ENCODE results near the gene SLC41A1. TPM values are rescaled to one million over a fixed set of nuclear protein-coding genes. Genes with fewer than 3 reads are reported as not detected.

Gene SLC41A1
- total RNA-seq, 1 donor from 2014 or later, result 29.5 TPM

- H3K27ac Mint-ChIP-seq (ENCODE audit: unreplicated experiment), result no peak overlapping the region
- H3K36me3 Mint-ChIP-seq (ENCODE audit: unreplicated experiment), result no peaks in the 10 kb centered on the region
- no peak for DNase-seq (ENCODE audit: extremely low spot score, unreplicated experiment)
- TF ChIP-seq, protein P1, sequence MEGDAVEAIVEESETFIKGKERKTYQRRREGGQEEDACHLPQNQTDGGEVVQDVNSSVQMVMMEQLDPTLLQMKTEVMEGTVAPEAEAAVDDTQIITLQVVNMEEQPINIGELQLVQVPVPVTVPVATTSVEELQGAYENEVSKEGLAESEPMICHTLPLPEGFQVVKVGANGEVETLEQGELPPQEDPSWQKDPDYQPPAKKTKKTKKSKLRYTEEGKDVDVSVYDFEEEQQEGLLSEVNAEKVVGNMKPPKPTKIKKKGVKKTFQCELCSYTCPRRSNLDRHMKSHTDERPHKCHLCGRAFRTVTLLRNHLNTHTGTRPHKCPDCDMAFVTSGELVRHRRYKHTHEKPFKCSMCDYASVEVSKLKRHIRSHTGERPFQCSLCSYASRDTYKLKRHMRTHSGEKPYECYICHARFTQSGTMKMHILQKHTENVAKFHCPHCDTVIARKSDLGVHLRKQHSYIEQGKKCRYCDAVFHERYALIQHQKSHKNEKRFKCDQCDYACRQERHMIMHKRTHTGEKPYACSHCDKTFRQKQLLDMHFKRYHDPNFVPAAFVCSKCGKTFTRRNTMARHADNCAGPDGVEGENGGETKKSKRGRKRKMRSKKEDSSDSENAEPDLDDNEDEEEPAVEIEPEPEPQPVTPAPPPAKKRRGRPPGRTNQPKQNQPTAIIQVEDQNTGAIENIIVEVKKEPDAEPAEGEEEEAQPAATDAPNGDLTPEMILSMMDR (IDR thresholded peaks at IDR 0.05), result no peak
- no peak overlapping the region for H3K4me3 Mint-ChIP-seq (ENCODE audit: unreplicated experiment)
- H3K9me3 Mint-ChIP-seq (ENCODE audit: unreplicated experiment), result no peaks in the 10 kb centered on the region
- no peaks in the 10 kb centered on the region for H3K27me3 Mint-ChIP-seq (ENCODE audit: unreplicated experiment)
- peaks cover 16% of the 10 kb centered on the region for H3K4me1 Mint-ChIP-seq (ENCODE audit: unreplicated experiment)
Measured at GRCh38 chr1:205817988-205818387, 5.0 kb upstream of the SLC41A1 start.

GRCh38 chr1:205817364-205817763 lies 4.4 kb upstream of the SLC41A1 start:
- H3K27ac Mint-ChIP-seq (ENCODE audit: unreplicated experiment), result no peak overlapping the region
- DNase-seq (ENCODE audit: extremely low spot score, unreplicated experiment), result no peak
- TF ChIP-seq, protein P1 (IDR thresholded peaks at IDR 0.05), result no peak
- H3K4me1 Mint-ChIP-seq (ENCODE audit: unreplicated experiment), result peaks cover 18% of the 10 kb centered on the region
- H3K27me3 Mint-ChIP-seq (ENCODE audit: unreplicated experiment), result no peaks in the 10 kb centered on the region
- no peak overlapping the region for H3K4me3 Mint-ChIP-seq (ENCODE audit: unreplicated experiment)
- no peaks in the 10 kb centered on the region for H3K36me3 Mint-ChIP-seq (ENCODE audit: unreplicated experiment)
- no peaks in the 10 kb centered on the region for H3K9me3 Mint-ChIP-seq (ENCODE audit: unreplicated experiment)

DNA sequence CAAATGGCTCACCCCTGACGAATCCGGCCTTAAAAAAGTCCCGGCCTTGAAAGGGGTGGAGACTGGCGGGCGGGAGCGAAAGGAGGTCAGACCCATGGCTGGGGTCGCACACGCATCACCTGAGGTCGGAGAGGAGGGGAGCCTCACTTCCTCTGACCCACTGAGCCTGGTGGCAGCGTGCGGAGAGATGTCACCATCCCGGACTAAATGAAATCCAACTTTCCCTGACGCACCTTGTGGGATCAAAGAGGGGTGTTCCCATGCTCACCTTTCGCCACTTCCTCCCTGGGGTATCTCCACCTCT lies 709 bp upstream of the SLC41A1 start:
- Mint-ChIP-seq H3K27me3 (ENCODE audit: unreplicated experiment) (no peaks in the 10 kb centered on the region), H3K4me1 (ENCODE audit: unreplicated experiment) (peaks cover 43% of the 10 kb centered on the region), H3K4me3 (ENCODE audit: unreplicated experiment) (peak overlapping the region; percentile 86), H3K9me3 (ENCODE audit: unreplicated experiment) (no peaks in the 10 kb centered on the region), H3K27ac (ENCODE audit: unreplicated experiment) (peak overlapping the region; percentile 75), H3K36me3 (ENCODE audit: unreplicated experiment) (peaks cover 13% of the 10 kb centered on the region)
- TF ChIP-seq, protein P1 (IDR thresholded peaks at IDR 0.05), result no peak
- DNase-seq (ENCODE audit: extremely low spot score, unreplicated experiment), result no peak

GRCh38 chr1:205812271-205812877 lies 624 bp downstream of the SLC41A1 start:
- H3K4me1 Mint-ChIP-seq (ENCODE audit: unreplicated experiment), result peaks cover 46% of the 10 kb centered on the region
- H3K4me3 Mint-ChIP-seq (ENCODE audit: unreplicated experiment), result peak overlapping the region; percentile 88
- H3K9me3 Mint-ChIP-seq (ENCODE audit: unreplicated experiment), result no peaks in the 10 kb centered on the region
- peak overlapping the region; percentile 88 for H3K27ac Mint-ChIP-seq (ENCODE audit: unreplicated experiment)
- TF ChIP-seq, protein P1 (IDR thresholded peaks at IDR 0.05), result no peak
- DNase-seq (ENCODE audit: extremely low spot score, unreplicated experiment), result no peak
- H3K27me3 Mint-ChIP-seq (ENCODE audit: unreplicated experiment), result no peaks in the 10 kb centered on the region
- H3K36me3 Mint-ChIP-seq (ENCODE audit: unreplicated experiment), result peaks cover 18% of the 10 kb centered on the region

GRCh38 chr1:205811660-205812059 lies 1.3 kb downstream of the SLC41A1 start:
- no peaks in the 10 kb centered on the region for H3K27me3 Mint-ChIP-seq (ENCODE audit: unreplicated experiment)
- no peaks in the 10 kb centered on the region for H3K9me3 Mint-ChIP-seq (ENCODE audit: unreplicated experiment)
- DNase-seq (ENCODE audit: extremely low spot score, unreplicated experiment), result no peak
- H3K36me3 Mint-ChIP-seq (ENCODE audit: unreplicated experiment), result peaks cover 18% of the 10 kb centered on the region
- H3K27ac Mint-ChIP-seq (ENCODE audit: unreplicated experiment), result peak overlapping the region; percentile 88
- TF ChIP-seq, protein P1 (IDR thresholded peaks at IDR 0.05), result no peak
- peak overlapping the region; percentile 88 for H3K4me3 Mint-ChIP-seq (ENCODE audit: unreplicated experiment)
- H3K4me1 Mint-ChIP-seq (ENCODE audit: unreplicated experiment), result peaks cover 46% of the 10 kb centered on the region

All from osteocyte (in vitro differentiated cells).